Measurements from ENCODE around the gene CNTLN.
"Not testable (repeated sequence)": the region's sequence is repeated elsewhere in the genome, so short reads cannot be mapped to it uniquely, and the experiment has no call there.

Gene CNTLN

DNA sequence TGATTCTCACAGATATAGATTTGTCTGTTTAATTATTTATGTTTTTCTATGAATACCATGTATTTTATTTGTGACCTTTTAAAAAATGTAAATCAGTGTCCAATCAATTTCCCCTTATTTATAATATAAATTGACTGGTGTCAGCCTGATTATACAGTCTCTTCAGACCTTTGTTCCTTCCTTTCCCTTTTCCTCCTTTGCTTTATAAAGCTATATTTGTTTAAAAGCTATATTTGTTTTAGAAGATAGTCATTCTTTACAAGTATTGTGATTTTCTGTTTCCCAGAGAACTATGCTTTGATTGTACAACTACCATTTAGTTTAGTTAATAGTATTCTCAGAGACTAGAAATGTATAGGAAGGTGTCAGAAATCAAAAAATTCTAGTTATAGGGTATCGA is 90.6 kb downstream of the CNTLN start:
- H3K36me3 Mint-ChIP-seq (ENCODE audit: low read depth) = no peaks in the 10 kb centered on the region
- TF ChIP-seq, protein P1, sequence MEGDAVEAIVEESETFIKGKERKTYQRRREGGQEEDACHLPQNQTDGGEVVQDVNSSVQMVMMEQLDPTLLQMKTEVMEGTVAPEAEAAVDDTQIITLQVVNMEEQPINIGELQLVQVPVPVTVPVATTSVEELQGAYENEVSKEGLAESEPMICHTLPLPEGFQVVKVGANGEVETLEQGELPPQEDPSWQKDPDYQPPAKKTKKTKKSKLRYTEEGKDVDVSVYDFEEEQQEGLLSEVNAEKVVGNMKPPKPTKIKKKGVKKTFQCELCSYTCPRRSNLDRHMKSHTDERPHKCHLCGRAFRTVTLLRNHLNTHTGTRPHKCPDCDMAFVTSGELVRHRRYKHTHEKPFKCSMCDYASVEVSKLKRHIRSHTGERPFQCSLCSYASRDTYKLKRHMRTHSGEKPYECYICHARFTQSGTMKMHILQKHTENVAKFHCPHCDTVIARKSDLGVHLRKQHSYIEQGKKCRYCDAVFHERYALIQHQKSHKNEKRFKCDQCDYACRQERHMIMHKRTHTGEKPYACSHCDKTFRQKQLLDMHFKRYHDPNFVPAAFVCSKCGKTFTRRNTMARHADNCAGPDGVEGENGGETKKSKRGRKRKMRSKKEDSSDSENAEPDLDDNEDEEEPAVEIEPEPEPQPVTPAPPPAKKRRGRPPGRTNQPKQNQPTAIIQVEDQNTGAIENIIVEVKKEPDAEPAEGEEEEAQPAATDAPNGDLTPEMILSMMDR (IDR thresholded peaks at IDR 0.05; ENCODE audit: unreplicated experiment in 3 of 3) = no peak
- no peaks in the 10 kb centered on the region for H3K9me3 Mint-ChIP-seq

DNA sequence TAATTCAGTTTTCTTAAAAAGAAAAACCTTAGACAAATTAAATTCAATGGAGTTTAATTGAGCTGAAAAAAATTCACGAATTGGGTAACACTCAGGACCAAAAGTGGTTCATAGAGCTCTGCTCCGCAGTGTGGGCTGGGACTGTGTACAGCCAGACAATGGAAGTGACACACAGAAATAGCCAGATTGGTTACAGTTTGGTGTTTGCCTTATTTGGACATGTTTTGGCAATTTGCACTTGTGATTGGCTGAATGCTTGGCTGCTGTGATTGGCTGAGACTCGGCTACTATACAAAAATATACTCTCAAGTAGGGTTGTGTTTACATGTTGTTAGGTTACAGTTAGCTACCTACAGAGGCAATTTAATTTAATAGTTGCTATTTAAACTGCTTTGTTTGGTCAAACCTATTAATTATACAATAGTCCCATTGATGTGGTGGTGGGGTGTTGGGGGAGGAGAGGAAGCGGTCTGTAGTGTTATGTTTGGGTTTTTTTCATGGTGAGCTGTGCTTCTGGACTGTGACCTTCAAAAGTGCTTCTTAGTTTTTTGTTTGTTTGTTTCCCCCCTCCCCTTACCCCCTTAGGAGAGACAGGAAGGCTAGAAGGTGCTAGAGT is 95.2 kb downstream of the CNTLN start:
- Mint-ChIP-seq H3K4me3 (no peak overlapping the region), H3K36me3 (ENCODE audit: low read depth) (no peaks in the 10 kb centered on the region), H3K27me3 (ENCODE audit: low read depth) (no peaks in the 10 kb centered on the region), H3K9me3 (no peaks in the 10 kb centered on the region), H3K4me1 (peaks cover 5% of the 10 kb centered on the region), H3K27ac (peak overlapping the region in 1 of 3 experiments; percentile 10)
- TF ChIP-seq, protein P1 (IDR thresholded peaks at IDR 0.05; ENCODE audit: unreplicated experiment in 3 of 3) = no peak

More for the DNA sequence above, 90.6 kb downstream of the CNTLN start:
- Mint-ChIP-seq H3K4me1 (no peaks in the 10 kb centered on the region), H3K4me3 (no peak overlapping the region), H3K27ac (no peak overlapping the region), H3K27me3 (ENCODE audit: low read depth) (no peaks in the 10 kb centered on the region)

DNA sequence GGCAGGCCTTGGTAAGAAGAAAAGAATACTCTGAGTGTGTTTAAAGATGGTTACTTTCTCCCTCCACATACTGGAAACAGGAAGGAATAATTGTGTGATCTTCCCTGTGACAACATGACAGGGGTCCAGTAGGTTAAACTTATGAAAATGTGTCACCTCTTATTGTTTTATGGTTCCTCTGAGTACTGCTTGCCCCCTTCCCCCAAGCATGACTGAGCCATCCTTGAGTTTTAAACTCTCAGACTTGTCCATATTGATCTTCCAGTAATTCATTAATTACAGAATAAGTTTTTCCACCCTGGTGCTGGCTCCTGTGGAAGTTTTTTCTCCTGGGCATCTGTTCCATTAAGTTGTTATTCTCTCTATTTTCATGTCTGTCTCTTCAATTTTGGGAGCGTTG is 95.8 kb downstream of the CNTLN start:
- TF ChIP-seq, protein P1 (IDR thresholded peaks at IDR 0.05; ENCODE audit: unreplicated experiment in 3 of 3) = no peak
- Mint-ChIP-seq H3K4me1 (peaks cover 5% of the 10 kb centered on the region), H3K9me3 (no peaks in the 10 kb centered on the region), H3K27ac (peak overlapping the region in 1 of 3 experiments; percentile 10), H3K4me3 (no peak overlapping the region), H3K27me3 (ENCODE audit: low read depth) (no peaks in the 10 kb centered on the region), H3K36me3 (ENCODE audit: low read depth) (no peaks in the 10 kb centered on the region)

DNA sequence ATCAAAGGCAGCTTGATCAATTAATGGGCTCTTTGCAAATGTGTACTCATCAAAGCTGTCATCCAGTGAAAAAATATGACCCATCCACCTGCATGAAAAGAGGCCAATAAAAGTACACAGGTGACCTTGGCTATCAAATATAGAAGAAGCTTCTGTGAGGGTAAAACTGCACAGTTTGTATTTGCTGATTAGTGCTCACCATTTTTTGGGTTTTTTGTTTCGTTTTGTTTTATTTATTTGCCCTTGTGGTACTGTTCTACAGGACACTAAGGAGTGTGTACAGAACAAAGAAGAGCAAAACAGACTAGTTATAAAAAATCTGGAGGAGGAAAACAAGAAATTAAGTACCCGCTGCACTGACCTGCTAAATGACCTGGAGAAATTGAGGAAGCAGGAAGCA is 101.3 kb downstream of the CNTLN start:
- H3K27me3 Mint-ChIP-seq (ENCODE audit: low read depth) = no peaks in the 10 kb centered on the region
- no peak overlapping the region for H3K4me3 Mint-ChIP-seq
- no peaks in the 10 kb centered on the region for H3K4me1 Mint-ChIP-seq

DNA sequence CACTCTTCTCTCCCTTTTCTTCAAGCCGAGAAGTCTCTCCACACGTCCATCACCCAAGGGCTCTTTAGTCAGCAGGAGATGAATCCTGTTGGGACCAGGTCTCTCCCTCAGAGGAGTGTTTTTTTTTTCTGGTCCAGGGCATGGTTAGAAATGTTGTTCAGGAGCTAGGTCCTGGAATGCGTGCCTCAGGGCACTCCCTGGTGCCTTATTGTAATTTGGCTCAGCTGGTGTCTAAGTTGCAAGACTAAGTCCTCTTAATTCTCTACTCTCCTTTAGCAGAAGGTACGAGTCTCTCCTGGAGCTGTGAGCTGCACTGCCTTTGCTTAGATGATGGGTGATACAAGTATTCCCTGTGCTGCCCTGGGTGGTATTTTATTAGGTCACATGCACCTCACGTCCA is 111.9 kb downstream of the CNTLN start:
- no peak overlapping the region for H3K27ac Mint-ChIP-seq
- H3K9me3 Mint-ChIP-seq = peaks cover 66% of the 10 kb centered on the region
- peaks cover 85% of the 10 kb centered on the region for H3K36me3 Mint-ChIP-seq (ENCODE audit: low read depth)
- H3K4me1 Mint-ChIP-seq = no peaks in the 10 kb centered on the region
- H3K4me3 Mint-ChIP-seq = no peak overlapping the region
- H3K27me3 Mint-ChIP-seq (ENCODE audit: low read depth) = no peaks in the 10 kb centered on the region
- TF ChIP-seq, protein P1 (IDR thresholded peaks at IDR 0.05; ENCODE audit: unreplicated experiment in 3 of 3) = no peak

More for the DNA sequence above, 101.3 kb downstream of the CNTLN start:
- H3K36me3 Mint-ChIP-seq (ENCODE audit: low read depth) = peaks cover 24% of the 10 kb centered on the region
- H3K27ac Mint-ChIP-seq = no peak overlapping the region
- H3K9me3 Mint-ChIP-seq = peaks cover 11% of the 10 kb centered on the region
- TF ChIP-seq, protein P1 (IDR thresholded peaks at IDR 0.05; ENCODE audit: unreplicated experiment in 3 of 3) = no peak

DNA sequence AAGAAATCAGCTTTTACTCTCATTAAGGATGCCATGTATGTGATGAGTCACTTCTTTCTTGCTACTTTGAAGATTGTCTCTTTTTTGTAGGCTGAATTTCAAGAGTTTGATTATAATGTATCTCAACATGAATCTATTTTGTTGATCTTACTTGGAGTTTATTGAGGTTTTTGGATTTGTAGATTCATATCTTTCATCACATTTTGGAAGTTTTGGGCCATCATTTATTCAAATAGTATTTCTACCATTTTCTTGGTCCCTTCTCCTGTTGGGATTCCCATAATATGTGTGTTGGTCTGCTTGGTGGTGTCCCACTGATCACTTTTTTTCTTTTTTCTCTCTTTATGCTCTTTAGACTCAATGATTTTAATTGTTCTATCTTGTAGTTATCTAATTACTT is 116.3 kb downstream of the CNTLN start:
- H3K36me3 Mint-ChIP-seq (ENCODE audit: low read depth) = peaks cover 76% of the 10 kb centered on the region
- H3K9me3 Mint-ChIP-seq = peaks cover 66% of the 10 kb centered on the region
- H3K27me3 Mint-ChIP-seq (ENCODE audit: low read depth) = no peaks in the 10 kb centered on the region
- no peak overlapping the region for H3K4me3 Mint-ChIP-seq
- no peak overlapping the region for H3K27ac Mint-ChIP-seq
- no peaks in the 10 kb centered on the region for H3K4me1 Mint-ChIP-seq
- TF ChIP-seq, protein P1 (IDR thresholded peaks at IDR 0.05; ENCODE audit: unreplicated experiment in 3 of 3) = no peak

DNA sequence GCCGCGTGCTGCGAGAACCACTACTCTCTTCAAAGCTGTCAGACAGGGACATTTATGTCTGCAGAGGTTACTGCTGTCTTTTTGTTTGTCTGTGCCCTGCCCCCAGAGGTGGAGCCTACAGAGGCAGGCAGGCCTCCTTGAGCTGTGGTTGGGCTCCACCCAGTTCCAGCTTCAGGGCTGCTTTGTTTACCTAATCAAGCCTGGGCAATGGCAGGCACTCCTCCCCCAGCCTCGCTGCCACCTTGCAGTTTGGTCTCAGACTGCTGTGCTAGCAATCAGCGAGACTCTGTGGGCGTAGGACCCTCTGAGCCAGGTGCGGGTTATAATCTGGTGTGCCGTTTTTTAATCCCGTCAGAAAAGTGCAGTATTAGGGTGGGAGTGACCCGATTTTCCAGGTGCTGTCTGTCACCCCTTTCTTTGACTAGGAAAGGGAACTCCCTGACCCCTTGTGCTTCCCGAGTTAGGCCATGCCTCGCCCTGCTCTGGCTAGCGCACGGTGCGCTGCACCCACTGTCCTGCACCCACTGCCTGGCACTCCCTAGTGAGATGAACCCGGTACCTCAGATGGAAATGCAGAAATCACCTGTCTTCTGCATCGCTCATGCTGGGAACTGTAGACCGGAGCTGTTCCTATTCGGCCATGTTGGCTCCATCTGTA is 133.8 kb downstream of the CNTLN start:
- Mint-ChIP-seq H3K9me3 (peaks cover 27% of the 10 kb centered on the region), H3K4me3 (peak overlapping the region in 1 of 3 experiments; percentile 19), H3K36me3 (ENCODE audit: low read depth) (peaks cover 22% of the 10 kb centered on the region), H3K27ac (peak overlapping the region in 1 of 3 experiments; percentile 0)
- H3K27me3 Mint-ChIP-seq (ENCODE audit: low read depth); H3K4me1 Mint-ChIP-seq: not testable (repeated sequence)
